Ishikawa (cell line): ENCODE results near the gene BIRC7.
A peak's percentile ranks its signal among the peaks of the same experiment; 100 is the strongest.

Experiments
- CEBPB ChIP-seq: IDR thresholded peaks from 2 replicates; pipeline ENCODE4 v1.6.1; 2012
- CREB1 ChIP-seq: IDR thresholded peaks from 2 replicates; pipeline ENCODE4 v1.6.1; 2012; ENCODE audit warnings: low read depth
- EGR1 ChIP-seq: IDR thresholded peaks from 2 replicates; pipeline ENCODE4 v1.6.1; 2012
- EP300 ChIP-seq: IDR thresholded peaks from 2 replicates; pipeline ENCODE4 v1.6.1; 2012; ENCODE audit warnings: borderline replicate concordance
- FOXM1 ChIP-seq: IDR thresholded peaks from 2 replicates; pipeline ENCODE4 v1.6.1; 2012; ENCODE audit warnings: low read depth, borderline replicate concordance
- NFIC ChIP-seq: IDR thresholded peaks from 2 replicates; pipeline ENCODE4 v1.6.1; 2012
- RAD21 ChIP-seq: IDR thresholded peaks from 2 replicates; pipeline ENCODE4 v1.6.1; 2012; ENCODE audit warnings: low read depth
- TAF1 ChIP-seq: IDR thresholded peaks from 2 replicates; pipeline ENCODE4 v1.6.1; 2012; ENCODE audit warnings: low read depth, mild to moderate bottlenecking
- TCF12 ChIP-seq: IDR thresholded peaks from 2 replicates; pipeline ENCODE4 v1.6.1; 2012; ENCODE audit warnings: low read depth
- TEAD4 ChIP-seq: IDR thresholded peaks from 2 replicates; pipeline ENCODE4 v1.6.1; 2012
- YY1 ChIP-seq: IDR thresholded peaks from 2 replicates; pipeline ENCODE4 v1.6.1; 2012; ENCODE audit warnings: low read depth
- ZBTB7A ChIP-seq: IDR thresholded peaks from 2 replicates; pipeline ENCODE4 v1.6.1; 2012; ENCODE audit warnings: low read depth
- TF ChIP-seq, protein P1 (sequence below): IDR thresholded peaks from 2 replicates; pipeline ENCODE4 v1.6.1; 2012
- TF ChIP-seq, protein P2 (sequence below): IDR thresholded peaks from 2 replicates; pipeline ENCODE4 v1.6.1; 2012
- TF ChIP-seq, protein P3 (sequence below): IDR thresholded peaks from 2 replicates; pipeline ENCODE4 v1.6.1; 2012; ENCODE audit warnings: low read depth, mild to moderate bottlenecking

Gene BIRC7

DNA sequence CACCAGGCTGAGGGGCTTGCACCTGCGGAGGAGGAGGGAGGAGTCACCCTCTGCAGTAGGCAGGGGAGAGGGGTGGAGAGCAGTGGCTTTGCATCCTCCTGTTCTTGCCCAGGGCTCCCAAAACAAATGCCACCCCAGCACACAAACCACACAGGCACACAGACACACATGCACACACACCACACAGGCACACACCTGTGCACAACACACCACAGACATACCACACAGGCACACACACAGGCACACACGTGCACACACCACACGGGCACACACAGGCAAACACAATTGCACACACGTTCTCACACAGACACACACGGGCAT lies 46.4 kb upstream of the BIRC7 start:
- TF ChIP-seq, protein P1, sequence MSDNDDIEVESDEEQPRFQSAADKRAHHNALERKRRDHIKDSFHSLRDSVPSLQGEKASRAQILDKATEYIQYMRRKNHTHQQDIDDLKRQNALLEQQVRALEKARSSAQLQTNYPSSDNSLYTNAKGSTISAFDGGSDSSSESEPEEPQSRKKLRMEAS = no peak
- no peak for TF ChIP-seq TAF1
- no peak for TF ChIP-seq EP300
- no peak for TF ChIP-seq FOXM1
- no peak for TF ChIP-seq YY1
- no peak for TF ChIP-seq RAD21
- TF ChIP-seq CEBPB = no peak
- TF ChIP-seq, protein P2, sequence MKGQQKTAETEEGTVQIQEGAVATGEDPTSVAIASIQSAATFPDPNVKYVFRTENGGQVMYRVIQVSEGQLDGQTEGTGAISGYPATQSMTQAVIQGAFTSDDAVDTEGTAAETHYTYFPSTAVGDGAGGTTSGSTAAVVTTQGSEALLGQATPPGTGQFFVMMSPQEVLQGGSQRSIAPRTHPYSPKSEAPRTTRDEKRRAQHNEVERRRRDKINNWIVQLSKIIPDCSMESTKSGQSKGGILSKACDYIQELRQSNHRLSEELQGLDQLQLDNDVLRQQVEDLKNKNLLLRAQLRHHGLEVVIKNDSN = no peak
- no peak for TF ChIP-seq TEAD4
- TF ChIP-seq NFIC = no peak
- TF ChIP-seq, protein P3, sequence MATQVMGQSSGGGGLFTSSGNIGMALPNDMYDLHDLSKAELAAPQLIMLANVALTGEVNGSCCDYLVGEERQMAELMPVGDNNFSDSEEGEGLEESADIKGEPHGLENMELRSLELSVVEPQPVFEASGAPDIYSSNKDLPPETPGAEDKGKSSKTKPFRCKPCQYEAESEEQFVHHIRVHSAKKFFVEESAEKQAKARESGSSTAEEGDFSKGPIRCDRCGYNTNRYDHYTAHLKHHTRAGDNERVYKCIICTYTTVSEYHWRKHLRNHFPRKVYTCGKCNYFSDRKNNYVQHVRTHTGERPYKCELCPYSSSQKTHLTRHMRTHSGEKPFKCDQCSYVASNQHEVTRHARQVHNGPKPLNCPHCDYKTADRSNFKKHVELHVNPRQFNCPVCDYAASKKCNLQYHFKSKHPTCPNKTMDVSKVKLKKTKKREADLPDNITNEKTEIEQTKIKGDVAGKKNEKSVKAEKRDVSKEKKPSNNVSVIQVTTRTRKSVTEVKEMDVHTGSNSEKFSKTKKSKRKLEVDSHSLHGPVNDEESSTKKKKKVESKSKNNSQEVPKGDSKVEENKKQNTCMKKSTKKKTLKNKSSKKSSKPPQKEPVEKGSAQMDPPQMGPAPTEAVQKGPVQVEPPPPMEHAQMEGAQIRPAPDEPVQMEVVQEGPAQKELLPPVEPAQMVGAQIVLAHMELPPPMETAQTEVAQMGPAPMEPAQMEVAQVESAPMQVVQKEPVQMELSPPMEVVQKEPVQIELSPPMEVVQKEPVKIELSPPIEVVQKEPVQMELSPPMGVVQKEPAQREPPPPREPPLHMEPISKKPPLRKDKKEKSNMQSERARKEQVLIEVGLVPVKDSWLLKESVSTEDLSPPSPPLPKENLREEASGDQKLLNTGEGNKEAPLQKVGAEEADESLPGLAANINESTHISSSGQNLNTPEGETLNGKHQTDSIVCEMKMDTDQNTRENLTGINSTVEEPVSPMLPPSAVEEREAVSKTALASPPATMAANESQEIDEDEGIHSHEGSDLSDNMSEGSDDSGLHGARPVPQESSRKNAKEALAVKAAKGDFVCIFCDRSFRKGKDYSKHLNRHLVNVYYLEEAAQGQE = no peak
- no peak for TF ChIP-seq ZBTB7A
- TF ChIP-seq TCF12 = no peak
- TF ChIP-seq EGR1 = no peak
- no peak for TF ChIP-seq CREB1

DNA sequence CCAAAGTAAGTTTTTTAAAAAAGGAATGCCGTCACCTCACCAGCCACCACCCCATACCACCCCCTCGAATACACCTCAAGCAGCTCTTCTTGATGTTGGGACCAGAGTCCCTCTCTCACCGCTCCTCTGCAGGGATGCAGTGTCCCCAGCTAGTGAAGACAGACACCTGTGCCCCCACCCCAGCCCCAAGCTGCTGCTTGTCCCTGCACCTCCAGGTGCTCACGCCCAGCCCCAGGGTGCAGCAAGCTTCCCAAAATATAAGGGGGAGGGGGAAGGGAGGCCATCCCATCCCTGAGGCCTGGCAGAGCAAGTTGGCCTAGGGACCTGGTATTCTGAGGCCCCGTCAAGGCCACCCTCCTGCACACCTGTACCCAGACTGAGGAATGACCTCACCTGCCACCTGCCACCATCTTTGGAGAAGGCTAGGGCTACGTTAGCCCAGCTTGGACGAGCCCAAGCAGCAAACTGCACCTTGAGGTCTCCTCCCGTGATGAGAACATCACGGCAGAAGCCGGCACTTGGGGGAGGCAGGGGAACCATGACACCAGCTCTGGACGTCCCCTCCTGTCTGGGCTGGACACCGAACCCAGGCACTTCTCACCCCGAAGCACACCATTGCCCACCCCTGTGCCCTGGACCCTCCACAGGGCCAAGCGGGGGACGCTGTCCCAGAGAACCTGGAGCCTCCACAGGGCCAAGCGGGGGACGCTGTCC lies 45.7 kb upstream of the BIRC7 start:
- no peak for TF ChIP-seq TEAD4
- TF ChIP-seq YY1 = no peak
- TF ChIP-seq, protein P2 = no peak
- no peak for TF ChIP-seq RAD21
- TF ChIP-seq, protein P1 = no peak
- TF ChIP-seq ZBTB7A = no peak
- no peak for TF ChIP-seq TAF1
- no peak for TF ChIP-seq CREB1
- TF ChIP-seq TCF12 = no peak
- TF ChIP-seq NFIC = no peak
- no peak for TF ChIP-seq EP300
- no peak for TF ChIP-seq EGR1
- no peak for TF ChIP-seq CEBPB
- TF ChIP-seq, protein P3 = no peak
- no peak for TF ChIP-seq FOXM1

DNA sequence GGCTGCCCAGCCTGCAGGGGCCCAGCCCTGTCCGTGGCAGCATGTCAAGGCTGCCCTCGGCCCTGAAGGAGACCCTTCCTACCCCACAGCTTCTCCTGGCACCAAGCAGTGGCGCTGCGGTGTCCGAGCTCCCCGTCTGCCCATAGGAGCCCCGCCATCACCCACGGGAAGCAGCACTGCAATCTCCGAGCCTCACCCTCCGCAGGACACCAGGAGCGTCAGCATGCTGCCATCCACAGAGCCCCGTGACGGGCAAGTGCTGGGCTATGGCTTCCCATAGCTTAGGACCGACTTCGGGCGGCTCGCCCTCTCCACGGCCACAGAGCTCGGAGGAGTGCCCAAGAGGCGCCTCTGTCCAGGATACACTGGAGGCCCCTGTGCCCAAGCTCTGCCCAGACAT lies 44.9 kb upstream of the BIRC7 start:
- TF ChIP-seq TAF1 (no peak), RAD21 (no peak), FOXM1 (no peak), TEAD4 (no peak), CREB1 (no peak), CEBPB (no peak)
- TF ChIP-seq, protein P1 = no peak
- TF ChIP-seq, protein P2 = no peak

DNA sequence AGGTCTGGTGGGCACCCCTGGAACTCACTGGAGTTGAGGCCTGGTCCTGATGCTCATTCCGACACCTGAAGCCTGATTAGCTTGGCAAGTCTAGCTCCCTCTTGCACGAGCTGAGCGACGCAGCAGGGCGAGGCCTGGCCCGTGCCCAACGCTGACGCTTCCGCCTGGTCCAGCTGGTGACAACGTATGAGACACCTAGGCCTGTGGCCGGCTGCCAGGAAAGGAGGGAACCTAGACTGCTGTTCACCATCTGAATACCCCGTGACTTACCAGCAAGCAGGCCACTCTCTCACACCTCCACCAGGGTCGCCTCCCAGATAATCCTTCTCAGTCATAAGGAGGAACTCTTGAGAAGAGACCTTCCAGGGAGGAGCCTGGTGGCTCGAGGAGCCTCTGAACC lies 44.3 kb upstream of the BIRC7 start:
- TF ChIP-seq, protein P3 = no peak
- TF ChIP-seq CEBPB (no peak), NFIC (peak; percentile 86), CREB1 (no peak), EP300 (no peak), TAF1 (no peak), RAD21 (no peak), FOXM1 (no peak), EGR1 (no peak), TEAD4 (no peak), YY1 (no peak), ZBTB7A (no peak), TCF12 (no peak)
- TF ChIP-seq, protein P1 = 0 out of 2 replicates have a peak, but pooled peaks have one; percentile 13
- TF ChIP-seq, protein P2 = 0 out of 2 replicates have a peak, but pooled peaks have one; percentile 19
